GM12878 (cell line): Measurements from ENCODE around the gene YAE1. TPM values are rescaled to one million over a fixed set of nuclear protein-coding genes. Genes with fewer than 3 reads are reported as not detected.

Experiments
- ATAC-seq: fragments of 200-7000 bp; cut with Tn5 transposase; 3 replicates; pipeline ENCODE4 v1.9.1; 2020; ENCODE audit warnings: mild to moderate bottlenecking, moderate library complexity
- BruUV-seq: library from RNA; stranded (reverse); fragments of 400-500 nt; replicated peaks from 2 replicates; lab custom pipeline; 2021; lab: Mats Ljungman, UMichigan
- CTCF ChIA-PET: fragments of 300-600 bp; sonication (Branson Sonifier 250); formaldehyde crosslinking; extraction: SDS; loops from one replicate; lab custom pipeline; 2021; ENCODE audit warnings: inconsistent platforms; lab: Yijun Ruan, JAX
- POLR2A ChIA-PET: fragments of 350-600 bp; formaldehyde crosslinking; extraction: SDS; loops from one replicate; lab custom pipeline; 2021; ENCODE audit warnings: inconsistent platforms; lab: Charles Lee
- RAD21 ChIA-PET: fragments of 300-600 bp; sonication (Branson Sonifier 250); formaldehyde crosslinking; loops from one replicate; lab custom pipeline; 2023; ENCODE audit warnings: antibody characterized with exemption; ENCODE audit not compliant: unreplicated experiment; lab: Charles Lee
- SMC1A ChIA-PET: fragments of 300-600 bp; sonication (Branson Sonifier 250); formaldehyde crosslinking; loops from one replicate; lab custom pipeline; 2023; ENCODE audit not compliant: unreplicated experiment, uncharacterized antibody; lab: Charles Lee
- DNase-seq: peaks from one replicate; pipeline ENCODE4 v3.0.0-alpha.2; 2011; ENCODE audit warnings: low read depth, low spot score
- FAIRE-seq: peaks from 3 replicates; lab custom pipeline; 2011; peaks lifted over from hg19 to GRCh38; lab: Jason Lieb, UNC
- H2AFZ ChIP-seq: 2 replicates; pipeline ENCODE4 v1.6.0; 2011; ENCODE audit warnings: low read depth, low read length, control low read depth; ENCODE audit not compliant: control insufficient read depth
- H3K27ac ChIP-seq: 2 replicates; pipeline ENCODE4 v1.5.1; 2011; ENCODE audit warnings: control low read depth; ENCODE audit not compliant: control insufficient read depth, insufficient read depth
- H3K27me3 ChIP-seq, 2 experiments: replicated peaks in 1 of 2; 2 replicates each; pipeline versions ENCODE4 v1.6.0 to v1.6.1; 2011; ENCODE audit warnings: low read length in 1 of 2; ENCODE audit not compliant: control insufficient read depth in 2 of 2, insufficient read depth in 2 of 2
- H3K36me3 ChIP-seq, 2 experiments: 2 replicates each; pipeline ENCODE4 v1.5.1; 2011; ENCODE audit warnings: low read length in 1 of 2; ENCODE audit not compliant: control insufficient read depth in 2 of 2, insufficient read depth in 2 of 2
- H3K4me1 ChIP-seq: 2 replicates; pipeline ENCODE4 v1.6.1; 2011; ENCODE audit warnings: mild to moderate bottlenecking, low read length, moderate library complexity, mixed read lengths; ENCODE audit not compliant: control insufficient read depth, insufficient read depth
- H3K4me2 ChIP-seq: 2 replicates; pipeline ENCODE4 v1.6.0; 2011; ENCODE audit warnings: control low read depth; ENCODE audit not compliant: control insufficient read depth, insufficient read depth
- H3K4me3 ChIP-seq: fragments of 200-600 bp; sonication (generic); 2 replicates; pipeline ENCODE4 v1.5.1; 2016
- H3K79me2 ChIP-seq: 2 replicates; pipeline ENCODE4 v1.6.0; 2011; ENCODE audit warnings: low read length; ENCODE audit not compliant: control insufficient read depth, insufficient read depth
- H3K9ac ChIP-seq: 2 replicates; pipeline ENCODE4 v1.8.0; 2011; ENCODE audit warnings: low read length, control low read depth, mixed read lengths; ENCODE audit not compliant: control insufficient read depth, insufficient read depth
- H3K9me3 ChIP-seq: replicated peaks from 3 replicates; pipeline ENCODE4 v1.5.1; 2011; ENCODE audit warnings: mild to moderate bottlenecking, low read length; ENCODE audit not compliant: control insufficient read depth, insufficient read depth
- H4K20me1 ChIP-seq: 2 replicates; pipeline ENCODE4 v1.6.0; 2011; ENCODE audit not compliant: control insufficient read depth, insufficient read depth
- BCL11A ChIP-seq: IDR thresholded peaks from 2 replicates; pipeline ENCODE4 v1.6.1; 2011; ENCODE audit warnings: low read depth, low read length
- CBX5 ChIP-seq: sonication (generic); IDR thresholded peaks from 2 replicates; pipeline ENCODE4 v1.6.1; 2016; ENCODE audit warnings: low read depth, moderate library complexity, mild to moderate bottlenecking, inconsistent platforms
- CEBPB ChIP-seq, 2 experiments: fragments of 150-350 bp in 1 of 2; IDR thresholded peaks; 2 replicates each; pipeline ENCODE4 v1.6.1; 2012 to 2014; ENCODE audit warnings: low read depth in 2 of 2, low read length in 2 of 2, borderline replicate concordance in 1 of 2, inconsistent platforms in 1 of 2
- DPF2 ChIP-seq: fragments of 450-650 bp; IDR thresholded peaks from 2 replicates; pipeline ENCODE4 v1.6.1; 2017; ENCODE audit warnings: mild to moderate bottlenecking
- E2F4 ChIP-seq: IDR thresholded peaks from 2 replicates; pipeline ENCODE4 v1.6.1; 2012; ENCODE audit warnings: low read depth, low read length, improper control_type of control experiment
- FOS ChIP-seq: IDR thresholded peaks from 3 replicates; pipeline ENCODE4 v1.6.1; 2011; ENCODE audit warnings: borderline replicate concordance; ENCODE audit not compliant: insufficient read length; ENCODE audit errors: extremely low read depth
- HCFC1 ChIP-seq: fragments of 150-350 bp; IDR thresholded peaks from 2 replicates; pipeline ENCODE4 v1.6.1; 2014; ENCODE audit warnings: low read length
- IKZF2 ChIP-seq, 2 experiments: fragments of 450-650 bp; IDR thresholded peaks; 2 replicates each; pipeline ENCODE4 v1.6.1; 2017; ENCODE audit warnings: mild to moderate bottlenecking in 2 of 2, moderate library complexity in 2 of 2
- NBN ChIP-seq: fragments of 450-650 bp; IDR thresholded peaks from 2 replicates; pipeline ENCODE4 v1.6.1; 2016
- NR2F1 ChIP-seq: fragments of 450-650 bp; conservative IDR thresholded peaks from 2 replicates; pipeline ENCODE4 v1.6.1; 2017; ENCODE audit warnings: mild to moderate bottlenecking
- POLR2A ChIP-seq: IDR thresholded peaks from 2 replicates; pipeline ENCODE4 v1.6.1; 2011; ENCODE audit warnings: low read depth, mild to moderate bottlenecking, low read length
- POLR2AphosphoS5 ChIP-seq: IDR thresholded peaks from 2 replicates; pipeline ENCODE4 v1.6.1; 2011; ENCODE audit warnings: mild to moderate bottlenecking, low read length, inconsistent platforms
- POU2F2 ChIP-seq: IDR thresholded peaks from 3 replicates; pipeline ENCODE4 v1.6.1; 2011; ENCODE audit warnings: low read depth, mild to moderate bottlenecking, low read length, borderline replicate concordance
- RB1 ChIP-seq: fragments of 450-650 bp; formaldehyde crosslinking; IDR thresholded peaks from 2 replicates; pipeline ENCODE4 v1.6.1; 2017; ENCODE audit warnings: mild to moderate bottlenecking, borderline replicate concordance
- RELA ChIP-seq: fragments of 450-650 bp; IDR thresholded peaks from 2 replicates; pipeline ENCODE4 v1.8.0; 2014; ENCODE audit warnings: borderline replicate concordance; ENCODE audit not compliant: partially characterized antibody
- SREBF2 ChIP-seq: IDR thresholded peaks from 2 replicates; pipeline ENCODE4 v1.6.1; 2012; ENCODE audit warnings: mild to moderate bottlenecking, low read length
- TCF3 ChIP-seq: IDR thresholded peaks from 2 replicates; pipeline ENCODE4 v1.6.1; 2012; ENCODE audit warnings: low read depth, mild to moderate bottlenecking, low read length, borderline replicate concordance; ENCODE audit not compliant: insufficient read depth
- ZBTB33 ChIP-seq: fragments of 450-650 bp; IDR thresholded peaks from 2 replicates; pipeline ENCODE4 v1.6.1; 2017; ENCODE audit warnings: mild to moderate bottlenecking
- ZBTB40 ChIP-seq: fragments of 450-650 bp; IDR thresholded peaks from 2 replicates; pipeline ENCODE4 v1.6.1; 2016; ENCODE audit warnings: mild to moderate bottlenecking, moderate library complexity, borderline replicate concordance
- ZNF622 ChIP-seq: fragments of 450-650 bp; IDR thresholded peaks from 2 replicates; pipeline ENCODE4 v1.6.1; 2017; ENCODE audit warnings: mild to moderate bottlenecking, inconsistent platforms
- WGBS: methylation state at CpG from one replicate; pipeline ENCODE4 v1.1.6; 2016; ENCODE audit warnings: low lambda C conversion rate; ENCODE audit not compliant: insufficient replicate concordance, insufficient coverage; ENCODE audit errors: missing lambda C conversion rate; 5-methylcytosine and 5-hydroxymethylcytosine counted together
- in situ Hi-C: fragments of 300-500 bp; cut with MboI; formaldehyde crosslinking; loops from 9 replicates; pipeline ENCODE4 v1.14.3; 2018; ENCODE audit warnings: mixed read lengths
- intact Hi-C: fragments of 100-400 bp; cut with micrococcal nuclease; formaldehyde crosslinking; loops from one replicate; pipeline ENCODE4 v1.14.2; 2022; ENCODE audit not compliant: unreplicated experiment
- polyA plus RNA-seq, 11 experiments: library from polyadenylated mRNA; depleted of rRNA in 4 of 11; unstranded in 6 of 11; stranded (reverse) in 5 of 11; fragments of >200 nt; fragmentation: Nextera tagmentation in 4 of 11; fragmentation: Illumina TruSeq in 1 of 11; extraction: Ambion mirVana in 4 of 11; extraction: Trizol in 1 of 11; gene quantifications; 1 replicate in 1 of 11; 2 replicates in 10 of 11; pipeline versions ENCODE4 v1.2.1 to v1.2.3, GENCODE V29; 2011 to 2016; ENCODE audit warnings: inconsistent platforms in 2 of 11, missing spikeins in 2 of 11, low read depth in 1 of 11
- total RNA-seq, 4 experiments: library from RNA; depleted of rRNA in 3 of 4; stranded (reverse); fragments of >200 nt in 3 of 4; fragmentation: Illumina TruSeq in 1 of 4; extraction: Trizol in 1 of 4; gene quantifications; 2 replicates each; pipeline versions ENCODE4 v1.2.1 to v1.2.3, GENCODE V29; 2013 to 2021

Gene YAE1
- total and polyA plus RNA-seq, 10 of the 15 experiments (the other 5 are each of a cell fraction or from before 2014, with no cell fraction given), result 13.5 to 35.8 (median 22.9) TPM

GRCh38 chr7:39554583-39555165 lies 11.5 kb upstream of the YAE1 start:
- no peaks in the 10 kb centered on the region for H3K4me1 ChIP-seq
- no peaks in the 10 kb centered on the region for H3K36me3 ChIP-seq
- ChIA-PET RAD21 (no interaction called here), POLR2A (interaction anchor here (0.5 kb wide), 1 partner anchor 510 kb away, joined by 8 read pairs; no protein-coding TSS in a partner anchor), CTCF (no interaction called here), SMC1A (interaction anchor here (0.7 to 1.9 kb wide), 5 partner anchors 7 to 18 kb away, joined by 3 to 5 read pairs (median 4); no protein-coding TSS in a partner anchor)
- no peak overlapping the region for H3K4me2 ChIP-seq
- no peak overlapping the region for H3K4me3 ChIP-seq
- intact Hi-C loops, result no loop called here
- FAIRE-seq (no peak), ATAC-seq (no peak), DNase-seq (no peak)
- no TSS peak for BruUV-seq
- no peak overlapping the region for H2AFZ ChIP-seq
- no peaks in the 10 kb centered on the region for H4K20me1 ChIP-seq
- H3K27me3 ChIP-seq, result no peaks in the 10 kb centered on the region; a peak in 1 of 4 replicates
- WGBS, result 70% methylated on average over 7 of the region's 7 CpGs
- no peak overlapping the region for H3K9ac ChIP-seq
- H3K9me3 ChIP-seq, result no peaks in the 10 kb centered on the region
- in situ Hi-C loops, result no loop called here
- H3K79me2 ChIP-seq, result no peaks in the 10 kb centered on the region
- TF ChIP-seq NR2F1 (no peak), RELA (no peak), POLR2AphosphoS5 (no peak), DPF2 (no peak), SREBF2 (no peak), POU2F2 (no peak), NBN (no peak), CEBPB (IDR thresholded peaks at IDR 0.05; ENCODE audit: borderline replicate concordance in 1 of 2, low read depth in 2 of 2, low read length in 2 of 2) (no peak), IKZF2 (IDR thresholded peaks at IDR 0.05) (no peak), HCFC1 (no peak), FOS (no peak), TCF3 (no peak), BCL11A (no peak), RB1 (no peak), POLR2A (no peak), ZNF622 (no peak), ZBTB33 (no peak), ZBTB40 (no peak), E2F4 (no peak), CBX5 (no peak)
- no peak overlapping the region for H3K27ac ChIP-seq
